Erythroblast (primary cell): Measurements from ENCODE around the gene RALGPS1.

Source experiments
- GATA1 ChIP-seq: IDR thresholded peaks from 2 replicates; pipeline ENCODE4 v1.6.1; 2011; ENCODE audit warnings: low read depth, mild to moderate bottlenecking, control low read depth, low read length, moderate library complexity
- POLR2A ChIP-seq: IDR thresholded peaks from 2 replicates; pipeline ENCODE4 v1.6.1; 2011; ENCODE audit warnings: mild to moderate bottlenecking, low read length

DNA sequence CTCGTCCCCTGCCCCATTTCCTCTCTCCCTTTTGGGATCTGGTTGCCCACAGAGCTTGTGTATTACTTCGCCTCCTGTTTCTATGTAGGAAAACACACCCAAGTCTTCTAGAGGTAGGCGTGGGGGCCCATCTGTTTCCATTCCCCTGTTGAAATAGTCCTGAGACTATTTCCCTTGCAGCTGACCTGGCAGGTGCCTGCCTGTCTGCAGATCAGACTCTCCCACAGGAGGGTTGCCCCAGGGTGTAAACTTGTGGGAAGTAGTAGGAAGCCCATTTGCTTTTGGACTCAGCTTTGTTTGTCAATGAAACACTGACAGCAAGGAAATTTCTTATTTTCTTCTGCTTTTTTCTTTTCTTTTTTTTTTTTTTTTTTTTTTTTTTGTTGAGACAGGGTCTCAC lies 333.7 kb downstream of the RALGPS1 start:
- TF ChIP-seq POLR2A: no peak
- no peak for TF ChIP-seq GATA1
